Measurements from ENCODE around the gene DDX25. TPM values are rescaled to one million over a fixed set of nuclear protein-coding genes. Genes with fewer than 3 reads are reported as not detected.

DDX25 gene
- total and polyA plus RNA-seq, 2 of the 4 experiments (the other 2 are of a cell fraction): under 0.01 TPM; not detected in 1

GRCh38 chr11:125935056-125935455, 30.7 kb downstream of the DDX25 start:
- no peak overlapping the region for H3K9ac ChIP-seq (ENCODE audit: low read depth, low read length)
- H3K79me1 ChIP-seq (ENCODE audit: low read depth in 1 of 2, low read length in 2 of 2): no peaks in the 10 kb centered on the region
- no peak overlapping the region for H3K4me2 ChIP-seq (ENCODE audit: low read depth, low read length)
- H2BK15ac ChIP-seq (ENCODE audit: low read depth, low read length): no peak overlapping the region
- no peak overlapping the region for H2BK20ac ChIP-seq (ENCODE audit: low read depth, low read length)
- H3K27me3 ChIP-seq (ENCODE audit: control insufficient read depth, insufficient read depth, low read length): peaks cover 27% of the 10 kb centered on the region
- H3K9me3 ChIP-seq (ENCODE audit: control insufficient read depth, insufficient read depth, low read length): no peaks in the 10 kb centered on the region
- no peaks in the 10 kb centered on the region for H4K20me1 ChIP-seq (ENCODE audit: insufficient read depth, low read length)
- no peak overlapping the region for H2BK120ac ChIP-seq (ENCODE audit: low read depth, low read length)
- no peak overlapping the region for H3K4me3 ChIP-seq (ENCODE audit: insufficient read depth, low read depth, low read length)
- in situ Hi-C loops (cut with MboI; ENCODE audit: low sequenced_read_pairs) (no loop called here), intact Hi-C loops (cut with micrococcal nuclease) (no loop called here), dilution Hi-C loops (cut with HindIII; ENCODE audit: low sequenced_read_pairs, unreplicated experiment) (no loop called here)
- no peak for ATAC-seq (ENCODE audit: low read depth)
- H3K27ac ChIP-seq (ENCODE audit: insufficient read depth, low read length): no peak overlapping the region
- H3K18ac ChIP-seq (ENCODE audit: low read depth, low read length): no peak overlapping the region
- no peaks in the 10 kb centered on the region for H3K9me1 ChIP-seq (ENCODE audit: insufficient read depth, low read length)
- no peak overlapping the region for H2AK9ac ChIP-seq (replicated peaks; ENCODE audit: low read depth, low read length, poor library complexity)
- no peak overlapping the region for H4K91ac ChIP-seq (ENCODE audit: insufficient read depth, low read depth, low read length)
- H2BK5ac ChIP-seq (ENCODE audit: low read depth, low read length, poor library complexity, severe bottlenecking): no peak overlapping the region
- CTCF ChIA-PET: no interaction called here
- no peak overlapping the region for H3K56ac ChIP-seq (ENCODE audit: extremely low read depth, insufficient read depth, low read length)
- H2AK5ac ChIP-seq (ENCODE audit: low read depth, low read length): no peak overlapping the region
- TF ChIP-seq RAD21 (IDR thresholded peaks at IDR 0.05; ENCODE audit: low read length) (no peak), CHD1 (IDR thresholded peaks at IDR 0.05; ENCODE audit: low read depth, low read length) (no peak), FOS (IDR thresholded peaks at IDR 0.05; ENCODE audit: low read depth, low read length) (no peak)
- DNase-seq: no peak
- BruUV-seq (replicated peaks): no TSS peak
- POLR2A ChIA-PET (ENCODE audit: unreplicated experiment): no interaction called here
- H4K8ac ChIP-seq (ENCODE audit: low read depth in 2 of 2, low read length in 2 of 2): no peak overlapping the region
- H4K5ac ChIP-seq (ENCODE audit: low read depth, low read length): no peak overlapping the region
- H3K14ac ChIP-seq (replicated peaks; ENCODE audit: low read depth, low read length): no peak overlapping the region
- H3K4ac ChIP-seq (ENCODE audit: low read depth, low read length): no peak overlapping the region
- H3K36me3 ChIP-seq (ENCODE audit: control insufficient read depth, insufficient read depth, low read length): no peaks in the 10 kb centered on the region
- H2AFZ ChIP-seq (replicated peaks; ENCODE audit: low read length, poor library complexity): no peak overlapping the region
- 60% methylated on average over 1 of the region's 2 CpGs; no CpG with 5 or more reads in 1 of the 2 experiments for WGBS, 2 experiments (ENCODE audit: extremely low coverage in 2 of 2, insufficient read length in 1 of 2)
- no peak overlapping the region for H3K23ac ChIP-seq (ENCODE audit: low read depth, low read length)
- H3K4me1 ChIP-seq (ENCODE audit: control insufficient read depth, insufficient read depth, low read length): no peaks in the 10 kb centered on the region; the same call in 1 of the 2 replicates

All from IMR-90 (cell line).